IPS DF 19.7 (cell line): ENCODE results near the gene NTNG1.

Experiments used
- DNase-seq: peaks from one replicate; pipeline ENCODE4 v3.0.0-alpha.2; 2013; ENCODE audit warnings: low read depth, low spot score

The NTNG1 gene

GRCh38 chr1:107327446-107327845 lies 186.6 kb downstream of the NTNG1 start:
- no peak for DNase-seq

- DNase-seq, result no peak
Measured at GRCh38 chr1:107328087-107328486, 187.2 kb downstream of the NTNG1 start.

GRCh38 chr1:107339775-107340174 lies 198.9 kb downstream of the NTNG1 start:
- no peak for DNase-seq

GRCh38 chr1:107342316-107342715 lies 201.5 kb downstream of the NTNG1 start:
- DNase-seq, result no peak

GRCh38 chr1:107342768-107343167 lies 201.9 kb downstream of the NTNG1 start:
- DNase-seq, result no peak

- DNase-seq, result no peak
Measured at GRCh38 chr1:107343601-107344000, 202.8 kb downstream of the NTNG1 start.

GRCh38 chr1:107344268-107344760 lies 203.5 kb downstream of the NTNG1 start:
- DNase-seq, result no peak

- no peak for DNase-seq
Measured at GRCh38 chr1:107344836-107345235, 204.0 kb downstream of the NTNG1 start.

- peak; percentile 15 for DNase-seq
Measured at GRCh38 chr1:107352850-107353249, 212.0 kb downstream of the NTNG1 start.

- no peak for DNase-seq
Measured at GRCh38 chr1:107357376-107357775, 216.5 kb downstream of the NTNG1 start.

GRCh38 chr1:107358619-107359327 lies 217.9 kb downstream of the NTNG1 start:
- no peak for DNase-seq

GRCh38 chr1:107359472-107360241 lies 218.8 kb downstream of the NTNG1 start:
- DNase-seq, result no peak

GRCh38 chr1:107362468-107363140 lies 221.8 kb downstream of the NTNG1 start:
- DNase-seq, result no peak

GRCh38 chr1:107363154-107363553 lies 222.3 kb downstream of the NTNG1 start:
- no peak for DNase-seq

- no peak for DNase-seq
Measured at GRCh38 chr1:107365527-107366240, 224.8 kb downstream of the NTNG1 start.

- DNase-seq, result no peak
Measured at GRCh38 chr1:107378426-107378825, 237.6 kb downstream of the NTNG1 start.

GRCh38 chr1:107378866-107379265 lies 238.0 kb downstream of the NTNG1 start:
- DNase-seq, result no peak

- no peak for DNase-seq
Measured at GRCh38 chr1:107379826-107380225, 239.0 kb downstream of the NTNG1 start.

- DNase-seq, result no peak
Measured at GRCh38 chr1:107389410-107390396, 248.9 kb downstream of the NTNG1 start.

- no peak for DNase-seq
Measured at GRCh38 chr1:107394301-107394700, 253.5 kb downstream of the NTNG1 start.

- DNase-seq, result no peak
Measured at GRCh38 chr1:107401704-107402103, 260.9 kb downstream of the NTNG1 start.
